HL-60 (cell line): ENCODE measurements around the gene CHP2.

ENCODE experiments used
- DNase-seq, 2 experiments: peaks; one replicate each; pipeline ENCODE4 v3.0.0-alpha.2; 2010 to 2020; ENCODE audit warnings: low read depth in 1 of 2, low spot score in 1 of 2
- H3K27ac ChIP-seq: fragments of 250-450 bp; sonication (Bioruptor Pico); replicated peaks from 2 replicates; pipeline ENCODE4 v1.5.1; 2020; ENCODE audit warnings: mild to moderate bottlenecking, moderate library complexity
- H3K27me3 ChIP-seq: fragments of 250-450 bp; sonication (Bioruptor Pico); 2 replicates; pipeline ENCODE4 v1.5.1; 2021; ENCODE audit warnings: mild to moderate bottlenecking, moderate library complexity; ENCODE audit not compliant: insufficient read depth, poor library complexity, severe bottlenecking
- H3K4me3 ChIP-seq: replicated peaks from 2 replicates; pipeline ENCODE4 v1.5.1; 2011; ENCODE audit warnings: mild to moderate bottlenecking, control low read depth, low read length; ENCODE audit not compliant: insufficient read depth
- GABPA ChIP-seq: IDR thresholded peaks from 2 replicates; pipeline ENCODE4 v1.6.1; 2012; ENCODE audit warnings: low read depth
- POLR2AphosphoS5 ChIP-seq: IDR thresholded peaks from 2 replicates; pipeline ENCODE4 v1.6.1; 2012; ENCODE audit warnings: low read depth
- SPI1 ChIP-seq: IDR thresholded peaks from 2 replicates; pipeline ENCODE4 v1.6.1; 2012; ENCODE audit warnings: low read depth, mild to moderate bottlenecking, borderline replicate concordance
- TF ChIP-seq, protein P1 (sequence below): IDR thresholded peaks from 2 replicates; pipeline ENCODE4 v1.6.1; 2012; ENCODE audit warnings: low read depth; ENCODE audit not compliant: insufficient replicate concordance
- TF ChIP-seq, protein P2 (sequence below): IDR thresholded peaks from one replicate; pipeline ENCODE4 v1.5.1; 2011; ENCODE audit warnings: low read length, control low read depth, inconsistent platforms; ENCODE audit not compliant: insufficient read depth

The CHP2 gene

DNA sequence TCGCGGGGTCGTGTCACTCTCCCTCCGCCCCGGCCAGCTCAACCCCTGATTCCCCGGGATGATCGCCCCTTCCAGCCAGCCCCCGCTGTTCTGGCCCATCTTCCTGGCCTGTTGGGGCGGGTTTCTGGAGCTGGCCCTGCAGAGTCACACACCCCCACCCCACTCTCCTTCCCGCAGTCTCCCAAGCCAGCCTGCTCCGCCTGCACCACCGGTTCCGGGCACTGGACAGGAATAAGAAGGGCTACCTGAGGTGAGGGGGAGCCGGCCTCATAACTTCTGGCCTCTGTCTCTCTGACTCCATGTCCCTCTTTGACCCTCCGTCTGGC, 621 bp downstream of the CHP2 start:
- H3K4me3 ChIP-seq, result no peak overlapping the region
- TF ChIP-seq POLR2AphosphoS5 (no peak), GABPA (no peak), SPI1 (no peak)
- TF ChIP-seq, protein P1, sequence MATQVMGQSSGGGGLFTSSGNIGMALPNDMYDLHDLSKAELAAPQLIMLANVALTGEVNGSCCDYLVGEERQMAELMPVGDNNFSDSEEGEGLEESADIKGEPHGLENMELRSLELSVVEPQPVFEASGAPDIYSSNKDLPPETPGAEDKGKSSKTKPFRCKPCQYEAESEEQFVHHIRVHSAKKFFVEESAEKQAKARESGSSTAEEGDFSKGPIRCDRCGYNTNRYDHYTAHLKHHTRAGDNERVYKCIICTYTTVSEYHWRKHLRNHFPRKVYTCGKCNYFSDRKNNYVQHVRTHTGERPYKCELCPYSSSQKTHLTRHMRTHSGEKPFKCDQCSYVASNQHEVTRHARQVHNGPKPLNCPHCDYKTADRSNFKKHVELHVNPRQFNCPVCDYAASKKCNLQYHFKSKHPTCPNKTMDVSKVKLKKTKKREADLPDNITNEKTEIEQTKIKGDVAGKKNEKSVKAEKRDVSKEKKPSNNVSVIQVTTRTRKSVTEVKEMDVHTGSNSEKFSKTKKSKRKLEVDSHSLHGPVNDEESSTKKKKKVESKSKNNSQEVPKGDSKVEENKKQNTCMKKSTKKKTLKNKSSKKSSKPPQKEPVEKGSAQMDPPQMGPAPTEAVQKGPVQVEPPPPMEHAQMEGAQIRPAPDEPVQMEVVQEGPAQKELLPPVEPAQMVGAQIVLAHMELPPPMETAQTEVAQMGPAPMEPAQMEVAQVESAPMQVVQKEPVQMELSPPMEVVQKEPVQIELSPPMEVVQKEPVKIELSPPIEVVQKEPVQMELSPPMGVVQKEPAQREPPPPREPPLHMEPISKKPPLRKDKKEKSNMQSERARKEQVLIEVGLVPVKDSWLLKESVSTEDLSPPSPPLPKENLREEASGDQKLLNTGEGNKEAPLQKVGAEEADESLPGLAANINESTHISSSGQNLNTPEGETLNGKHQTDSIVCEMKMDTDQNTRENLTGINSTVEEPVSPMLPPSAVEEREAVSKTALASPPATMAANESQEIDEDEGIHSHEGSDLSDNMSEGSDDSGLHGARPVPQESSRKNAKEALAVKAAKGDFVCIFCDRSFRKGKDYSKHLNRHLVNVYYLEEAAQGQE, result no peak
- TF ChIP-seq, protein P2, sequence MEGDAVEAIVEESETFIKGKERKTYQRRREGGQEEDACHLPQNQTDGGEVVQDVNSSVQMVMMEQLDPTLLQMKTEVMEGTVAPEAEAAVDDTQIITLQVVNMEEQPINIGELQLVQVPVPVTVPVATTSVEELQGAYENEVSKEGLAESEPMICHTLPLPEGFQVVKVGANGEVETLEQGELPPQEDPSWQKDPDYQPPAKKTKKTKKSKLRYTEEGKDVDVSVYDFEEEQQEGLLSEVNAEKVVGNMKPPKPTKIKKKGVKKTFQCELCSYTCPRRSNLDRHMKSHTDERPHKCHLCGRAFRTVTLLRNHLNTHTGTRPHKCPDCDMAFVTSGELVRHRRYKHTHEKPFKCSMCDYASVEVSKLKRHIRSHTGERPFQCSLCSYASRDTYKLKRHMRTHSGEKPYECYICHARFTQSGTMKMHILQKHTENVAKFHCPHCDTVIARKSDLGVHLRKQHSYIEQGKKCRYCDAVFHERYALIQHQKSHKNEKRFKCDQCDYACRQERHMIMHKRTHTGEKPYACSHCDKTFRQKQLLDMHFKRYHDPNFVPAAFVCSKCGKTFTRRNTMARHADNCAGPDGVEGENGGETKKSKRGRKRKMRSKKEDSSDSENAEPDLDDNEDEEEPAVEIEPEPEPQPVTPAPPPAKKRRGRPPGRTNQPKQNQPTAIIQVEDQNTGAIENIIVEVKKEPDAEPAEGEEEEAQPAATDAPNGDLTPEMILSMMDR, result no peak
- peaks cover 25% of the 10 kb centered on the region for H3K27me3 ChIP-seq
- H3K27ac ChIP-seq, result no peak overlapping the region
- no peak for DNase-seq

DNA sequence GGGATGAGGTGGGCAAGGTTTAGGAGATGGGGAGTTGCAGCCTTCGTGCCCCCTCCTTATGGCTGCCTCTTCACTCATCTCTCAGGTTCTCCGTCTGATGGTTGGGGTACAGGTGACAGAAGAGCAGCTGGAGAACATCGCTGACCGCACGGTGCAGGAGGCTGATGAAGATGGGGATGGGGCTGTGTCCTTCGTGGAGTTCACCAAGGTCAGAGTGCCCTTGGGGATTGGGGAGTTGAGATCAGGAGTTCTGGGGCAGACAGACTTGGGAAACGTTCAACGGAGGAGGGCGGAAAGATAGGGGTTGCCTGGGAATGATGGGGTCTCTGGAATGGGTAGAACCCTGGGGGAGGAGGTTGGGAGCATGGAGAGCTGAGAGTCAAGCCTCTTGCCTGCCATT, 2.3 kb downstream of the CHP2 start:
- Histone ChIP-seq H3K27me3 (peaks cover 25% of the 10 kb centered on the region), H3K4me3 (no peak overlapping the region), H3K27ac (no peak overlapping the region)
- no peak for DNase-seq
- TF ChIP-seq POLR2AphosphoS5 (no peak), GABPA (no peak)
- TF ChIP-seq, protein P1, result no peak

DNA sequence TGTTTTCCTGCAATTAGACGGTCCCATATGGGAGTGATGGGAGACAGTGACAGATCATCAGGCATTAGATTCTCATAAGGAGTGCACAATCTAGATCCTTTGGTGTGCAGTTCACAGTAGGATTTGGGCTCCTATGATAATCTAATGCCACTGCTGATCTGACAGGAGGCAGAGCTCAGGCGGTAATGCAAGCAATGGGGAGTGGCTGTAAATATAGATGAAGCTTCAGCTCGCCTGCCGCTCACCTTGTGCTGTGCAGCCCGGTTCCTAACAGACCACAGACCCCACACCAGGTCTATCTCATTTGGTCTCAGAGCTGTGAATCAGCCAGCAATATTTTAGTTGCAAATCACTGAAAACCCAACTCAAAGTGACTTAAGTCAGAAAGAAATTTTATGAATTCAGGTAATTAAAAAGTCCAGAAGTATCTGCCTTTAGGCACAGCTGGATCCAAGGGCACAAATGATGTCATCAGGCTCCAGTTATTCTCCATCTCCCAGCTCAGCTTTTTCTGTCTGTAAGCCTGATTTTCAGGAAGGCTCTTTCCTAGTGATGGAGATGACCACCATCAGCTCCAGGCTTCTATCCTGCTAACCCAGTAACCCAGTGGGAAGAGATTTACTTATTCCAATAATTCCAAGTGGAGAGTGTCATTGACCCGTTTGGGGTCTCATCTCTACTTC, 3.3 kb downstream of the CHP2 start:
- DNase-seq, result no peak
- peaks cover 25% of the 10 kb centered on the region for H3K27me3 ChIP-seq
- no peak for TF ChIP-seq GABPA
- TF ChIP-seq, protein P2, result no peak
- TF ChIP-seq, protein P1, result no peak
- TF ChIP-seq SPI1, result no peak
- no peak for TF ChIP-seq POLR2AphosphoS5
- no peak overlapping the region for H3K27ac ChIP-seq
- no peak overlapping the region for H3K4me3 ChIP-seq
